Liver (tissue), 9 donors: ENCODE measurements around the gene C11orf58. TPM values are rescaled to one million over a fixed set of nuclear protein-coding genes. Genes with fewer than 3 reads are reported as not detected.

Experiments used
- DNase-seq: peaks from one replicate; pipeline ENCODE4 v3.0.0-alpha.2; 2017; ENCODE audit warnings: low spot score
- H3K27ac ChIP-seq, 2 donors: one replicate each; pipeline ENCODE4 v1.7.0; 2013; ENCODE audit warnings: inconsistent platforms in 2 of 2, low read length in 2 of 2, control low read depth in 1 of 2, low read depth in 1 of 2, mild to moderate bottlenecking in 1 of 2
- H3K27me3 ChIP-seq, 4 donors: one replicate each; pipeline versions ENCODE4 v1.6.1 to v1.7.0; 2013; ENCODE audit warnings: low read length in 3 of 4, inconsistent platforms in 1 of 4, mild to moderate bottlenecking in 1 of 4, moderate library complexity in 1 of 4; ENCODE audit not compliant: control insufficient read depth in 4 of 4, insufficient read depth in 4 of 4
- H3K36me3 ChIP-seq, 4 donors: one replicate each; pipeline versions ENCODE4 v1.6.1 to v1.7.0; 2013; ENCODE audit warnings: low read length in 3 of 4, mild to moderate bottlenecking in 3 of 4, low read depth in 1 of 4, moderate library complexity in 1 of 4; ENCODE audit not compliant: control insufficient read depth in 4 of 4, insufficient read depth in 3 of 4
- H3K4me1 ChIP-seq, 4 donors: one replicate each; pipeline versions ENCODE4 v1.6.1 to v1.7.0; 2013; ENCODE audit warnings: low read length in 3 of 4, mild to moderate bottlenecking in 3 of 4, moderate library complexity in 1 of 4; ENCODE audit not compliant: control insufficient read depth in 4 of 4, insufficient read depth in 4 of 4
- H3K4me3 ChIP-seq, 3 donors: one replicate each; pipeline versions ENCODE4 v1.6.1 to v1.7.0; 2013; ENCODE audit warnings: low read length in 3 of 3, control low read depth in 1 of 3, low read depth in 1 of 3, mild to moderate bottlenecking in 1 of 3
- H3K9ac ChIP-seq, 2 donors: one replicate each; pipeline ENCODE4 v1.7.0; 2013; ENCODE audit warnings: low read length in 2 of 2, mild to moderate bottlenecking in 2 of 2, moderate library complexity in 2 of 2, control low read depth in 1 of 2, low read depth in 1 of 2
- H3K9me3 ChIP-seq, 4 donors: one replicate each; pipeline versions ENCODE4 v1.6.1 to v1.7.0; 2013; ENCODE audit warnings: low read length in 3 of 4; ENCODE audit not compliant: control insufficient read depth in 4 of 4
- CTCF ChIP-seq: fragments of 150-350 bp; IDR thresholded peaks from 2 replicates; pipeline ENCODE4 v1.5.1; 2017; ENCODE audit warnings: improper control_type of control experiment, low read depth, low read length; ENCODE audit not compliant: missing input control
- EGR1 ChIP-seq, 2 donors: IDR thresholded peaks; 2 replicates each; pipeline ENCODE4 v1.6.1; 2016 to 2018; ENCODE audit warnings: antibody characterized with exemption in 2 of 2, low read depth in 2 of 2
- FOXA1 ChIP-seq: IDR thresholded peaks from 2 replicates; pipeline ENCODE4 v1.6.1; 2016; ENCODE audit warnings: antibody characterized with exemption
- FOXA2 ChIP-seq: IDR thresholded peaks from 2 replicates; pipeline ENCODE4 v1.6.1; 2016; ENCODE audit warnings: antibody characterized with exemption
- GABPA ChIP-seq, 2 donors: IDR thresholded peaks in 1 of 2; conservative IDR thresholded peaks in 1 of 2; 2 replicates each; pipeline ENCODE4 v1.6.1; 2016; ENCODE audit warnings: antibody characterized with exemption in 2 of 2, mild to moderate bottlenecking in 1 of 2, moderate library complexity in 1 of 2
- HNF4A ChIP-seq, 2 donors: conservative IDR thresholded peaks; 2 replicates each; pipeline ENCODE4 v1.6.1; 2016; ENCODE audit warnings: antibody characterized with exemption in 2 of 2, mild to moderate bottlenecking in 2 of 2
- HNF4G ChIP-seq: IDR thresholded peaks from 2 replicates; pipeline ENCODE4 v1.6.1; 2016; ENCODE audit warnings: antibody characterized with exemption
- JUND ChIP-seq, 2 donors: IDR thresholded peaks; 2 replicates each; pipeline ENCODE4 v1.6.1; 2016; ENCODE audit warnings: antibody characterized with exemption in 2 of 2
- MAX ChIP-seq: IDR thresholded peaks from 2 replicates; pipeline ENCODE4 v1.6.1; 2016; ENCODE audit warnings: antibody characterized with exemption
- NR2F2 ChIP-seq: IDR thresholded peaks from 2 replicates; pipeline ENCODE4 v1.6.1; 2016; ENCODE audit warnings: antibody characterized with exemption
- RAD21 ChIP-seq, 2 donors: IDR thresholded peaks; 2 replicates each; pipeline ENCODE4 v1.6.1; 2016; ENCODE audit warnings: antibody characterized with exemption in 2 of 2, mild to moderate bottlenecking in 2 of 2
- REST ChIP-seq: IDR thresholded peaks from 2 replicates; pipeline ENCODE4 v1.6.1; 2016; ENCODE audit warnings: antibody characterized with exemption, mild to moderate bottlenecking
- RXRA ChIP-seq, 2 donors: IDR thresholded peaks; 2 replicates each; pipeline ENCODE4 v1.6.1; 2017 to 2018; ENCODE audit warnings: antibody characterized with exemption in 2 of 2, mild to moderate bottlenecking in 1 of 2
- SP1 ChIP-seq: IDR thresholded peaks from 2 replicates; pipeline ENCODE4 v1.6.1; 2018; ENCODE audit warnings: antibody characterized with exemption, mild to moderate bottlenecking
- TAF1 ChIP-seq: conservative IDR thresholded peaks from 2 replicates; pipeline ENCODE4 v1.6.1; 2016; ENCODE audit warnings: antibody characterized with exemption, mild to moderate bottlenecking
- YY1 ChIP-seq: IDR thresholded peaks from 2 replicates; pipeline ENCODE4 v1.6.1; 2016; ENCODE audit warnings: antibody characterized with exemption, mild to moderate bottlenecking
- ZBTB33 ChIP-seq: IDR thresholded peaks from 2 replicates; pipeline ENCODE4 v1.6.1; 2016; ENCODE audit warnings: antibody characterized with exemption
- WGBS: extraction: QIAGEN DNeasy Blood & Tissue Kit; methylation state at CpG from one replicate; pipeline ENCODE4 v1.1.7; 2013; 5-methylcytosine and 5-hydroxymethylcytosine counted together
- polyA plus RNA-seq, 2 donors: library from polyadenylated mRNA; stranded (reverse) in 1 of 2; unstranded in 1 of 2; fragments of 200-250 nt in 1 of 2; fragments of >200 nt in 1 of 2; fragmentation: Nextera tagmentation in 1 of 2; extraction: Ambion mirVana in 1 of 2; gene quantifications; one replicate each; pipeline versions ENCODE4 v1.2.1 to v1.2.3, GENCODE V29; 2013 to 2015
- total RNA-seq, 2 donors: library from RNA; depleted of rRNA; stranded (reverse); fragments of >200 nt; gene quantifications; one replicate each; pipeline ENCODE4 v1.2.3, GENCODE V29; 2014
- TF ChIP-seq, protein P1 (sequence below): IDR thresholded peaks from 2 replicates; pipeline ENCODE4 v1.6.1; 2016; ENCODE audit warnings: antibody characterized with exemption
- donor health status: healthy.
- donor health status: healthy.
- donor health status: healthy.
- donor health status: healthy.
- donor health status: healthy.

Gene C11orf58
- total and polyA plus RNA-seq, 4 donors = 54.6 to 106 (median 101) TPM

DNA sequence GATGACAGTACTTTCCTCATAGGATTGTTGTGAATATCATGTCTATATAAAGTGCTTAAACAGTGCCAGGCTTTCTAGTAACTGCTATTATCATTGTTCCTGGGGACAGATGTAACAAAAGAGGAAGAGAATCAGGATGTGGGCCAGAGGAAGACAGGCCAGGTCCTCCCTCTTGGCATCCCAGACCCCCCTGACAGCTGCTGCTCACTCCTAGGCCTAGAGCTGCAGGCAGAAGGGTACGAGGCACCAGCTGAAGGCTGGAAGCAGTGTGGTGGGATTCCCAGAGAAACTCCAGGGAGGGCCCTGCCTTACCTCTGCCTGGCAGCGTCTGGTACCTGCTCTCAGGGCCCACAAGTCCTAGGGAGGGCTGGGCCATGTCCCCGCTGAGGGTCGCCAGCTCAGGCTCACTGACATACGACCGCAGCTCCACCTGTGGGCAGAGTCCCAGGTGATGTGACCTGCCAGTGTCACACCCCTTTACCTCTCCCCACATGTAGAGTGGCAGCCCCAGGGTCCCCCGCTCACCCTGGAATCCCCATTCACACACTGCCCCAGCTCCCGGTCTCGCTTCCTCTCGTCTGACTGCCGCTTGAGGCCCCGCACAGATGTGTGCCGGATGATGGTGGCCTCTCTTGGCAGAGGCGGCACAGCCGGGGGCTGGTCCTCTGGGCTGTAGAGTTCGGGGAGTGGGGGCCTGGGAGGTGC, 52.2 kb downstream of the C11orf58 start:
- Histone ChIP-seq H3K27me3 (no peaks in the 10 kb centered on the region), H3K27ac (peak overlapping the region in 1 of 2 donors; percentile 29), H3K4me1 (peaks cover 20 to 52% (median 43%) of the 10 kb centered on the region in 4 donors), H3K36me3 (peaks cover 2 to 5% (median 3%) of the 10 kb centered on the region in 4 donors), H3K9me3 (no peaks in the 10 kb centered on the region), H3K4me3 (no peak overlapping the region), H3K9ac (peak overlapping the region in 1 of 2 donors; percentile 15)
- no peak for DNase-seq
- 94% methylated on average over 16 of the region's 16 CpGs for WGBS
- TF ChIP-seq SP1 = no peak
- TF ChIP-seq EGR1 (IDR thresholded peaks at IDR 0.05; ENCODE audit: low read depth in 2 of 2) = no peak

DNA sequence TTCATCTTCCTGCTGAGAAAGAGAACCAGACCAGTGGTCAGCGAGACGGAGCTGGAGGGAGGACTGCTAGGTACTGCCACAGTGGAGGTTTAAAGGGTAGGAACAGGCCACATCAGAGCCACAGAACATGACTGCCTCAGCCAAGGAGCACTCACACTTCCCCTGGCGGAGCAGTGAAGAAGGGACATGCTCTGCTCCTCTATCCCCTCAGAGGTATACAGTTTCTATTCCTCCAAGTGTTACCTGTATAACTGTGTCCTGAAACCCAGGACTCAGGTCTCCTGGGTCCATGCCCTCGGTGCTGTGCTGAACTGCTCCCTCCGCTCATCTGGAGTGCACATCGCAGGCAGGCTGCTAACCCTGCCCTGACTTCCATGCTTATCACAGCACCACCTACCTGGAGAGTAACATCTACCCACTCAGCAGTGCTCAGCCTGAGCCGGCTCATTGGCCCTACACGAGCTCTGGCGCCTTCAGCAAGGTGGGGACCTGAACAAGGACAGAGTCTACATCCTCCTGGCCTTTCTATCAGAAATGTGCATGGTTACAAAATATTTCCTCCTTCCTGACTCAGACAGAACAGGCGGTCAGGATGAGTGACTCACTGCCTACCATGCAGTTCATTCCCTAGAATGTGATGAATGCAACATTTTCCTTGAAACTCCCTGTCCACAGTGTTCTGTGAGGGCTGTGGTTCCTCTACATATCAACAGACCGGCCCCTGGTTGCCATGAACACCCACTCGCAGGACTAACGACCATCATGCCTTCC, 52.9 kb downstream of the C11orf58 start:
- Histone ChIP-seq H3K4me3 (no peak overlapping the region), H3K9ac (peak overlapping the region in 1 of 2 donors; percentile 15), H3K27ac (peak overlapping the region; percentile 42 to 45), H3K36me3 (peaks cover 2 to 5% (median 3%) of the 10 kb centered on the region in 4 donors), H3K4me1 (peaks cover 15 to 45% (median 36%) of the 10 kb centered on the region in 4 donors), H3K9me3 (no peaks in the 10 kb centered on the region), H3K27me3 (no peaks in the 10 kb centered on the region)
- WGBS = 78% methylated on average over 13 of the region's 13 CpGs
- TF ChIP-seq JUND (IDR thresholded peaks at IDR 0.05) = peak; percentile 72 to 91
- TF ChIP-seq NR2F2 = peak; percentile 16
- TF ChIP-seq HNF4G = no peak
- TF ChIP-seq REST = no peak
- no peak for TF ChIP-seq YY1
- TF ChIP-seq GABPA (IDR thresholded peaks at IDR 0.05 in 1 of 2, conservative IDR thresholded peaks at IDR 0.05 in 1 of 2) = no peak
- TF ChIP-seq CTCF = no peak
- TF ChIP-seq SP1 = peak; percentile 37
- TF ChIP-seq, protein P1, sequence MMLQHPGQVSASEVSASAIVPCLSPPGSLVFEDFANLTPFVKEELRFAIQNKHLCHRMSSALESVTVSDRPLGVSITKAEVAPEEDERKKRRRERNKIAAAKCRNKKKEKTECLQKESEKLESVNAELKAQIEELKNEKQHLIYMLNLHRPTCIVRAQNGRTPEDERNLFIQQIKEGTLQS = no peak
- no peak for TF ChIP-seq RAD21 (IDR thresholded peaks at IDR 0.05)
- no peak for TF ChIP-seq TAF1
- no peak for TF ChIP-seq MAX
- no peak for TF ChIP-seq FOXA2
- no peak for TF ChIP-seq EGR1 (IDR thresholded peaks at IDR 0.05; ENCODE audit: low read depth in 2 of 2)
- TF ChIP-seq FOXA1 = no peak
- TF ChIP-seq ZBTB33 = no peak
- TF ChIP-seq HNF4A (conservative IDR thresholded peaks at IDR 0.05) = no peak
- peak in 1 of 2 donors; percentile 27 for TF ChIP-seq RXRA (IDR thresholded peaks at IDR 0.05)
- no peak for DNase-seq
